Stimulated activated CD8-positive, alpha-beta memory T cell treated with anti-CD3 and anti-CD28 coated beads, Interleukin-15, amount 100 ng/mL, for 1 hour (primary cell): ENCODE data around the gene CSRNP3.

Source experiments
- DNase-seq: peaks from one replicate; pipeline ENCODE4 v3.0.0-alpha.2; 2020; ENCODE audit warnings: low read depth

Gene CSRNP3

GRCh38 chr2:165469417-165469816 is at the start of gene CSRNP3:
TSS of gene CSRNP3 (plus strand) at chr2:165469698. CDS start at chr2:165595066, 125,368 bp downstream.
- no peak for DNase-seq

GRCh38 chr2:165420231-165420630 is 49.3 kb upstream of the CSRNP3 start:
- no peak for DNase-seq

- DNase-seq = no peak
These were observed 46.4 kb upstream of the CSRNP3 start for GRCh38 chr2:165423081-165423480.

GRCh38 chr2:165425556-165425955 is 43.9 kb upstream of the CSRNP3 start:
- DNase-seq = no peak

- no peak for DNase-seq
These were observed 41.8 kb upstream of the CSRNP3 start for GRCh38 chr2:165427686-165428085.

GRCh38 chr2:165428926-165429325 is 40.6 kb upstream of the CSRNP3 start:
- DNase-seq = no peak

- DNase-seq = no peak
These were observed 38.5 kb upstream of the CSRNP3 start for GRCh38 chr2:165431014-165431413.

GRCh38 chr2:165432234-165432966 is 37.1 kb upstream of the CSRNP3 start:
- DNase-seq = no peak

- no peak for DNase-seq
These were observed 34.5 kb upstream of the CSRNP3 start for GRCh38 chr2:165434865-165435496.

GRCh38 chr2:165435611-165436010 is 33.9 kb upstream of the CSRNP3 start:
- no peak for DNase-seq

- no peak for DNase-seq
These were observed 32.9 kb upstream of the CSRNP3 start for GRCh38 chr2:165436559-165436958.

- DNase-seq = no peak
These were observed 29.1 kb upstream of the CSRNP3 start for GRCh38 chr2:165440367-165440766.

GRCh38 chr2:165443511-165443910 is 26.0 kb upstream of the CSRNP3 start:
- DNase-seq = no peak

GRCh38 chr2:165448406-165448805 is 21.1 kb upstream of the CSRNP3 start:
- DNase-seq = no peak

GRCh38 chr2:165450156-165450555 is 19.3 kb upstream of the CSRNP3 start:
- no peak for DNase-seq

- no peak for DNase-seq
These were observed 17.2 kb upstream of the CSRNP3 start for GRCh38 chr2:165452327-165452726.

- DNase-seq = no peak
These were observed 15.9 kb upstream of the CSRNP3 start for GRCh38 chr2:165453561-165454094.

GRCh38 chr2:165454905-165455304 is 14.6 kb upstream of the CSRNP3 start:
- no peak for DNase-seq

- DNase-seq = no peak
These were observed 13.5 kb upstream of the CSRNP3 start for GRCh38 chr2:165456027-165456426.

GRCh38 chr2:165462443-165462842 is 7.1 kb upstream of the CSRNP3 start:
- DNase-seq = no peak

GRCh38 chr2:165466386-165466785 is 3.1 kb upstream of the CSRNP3 start:
- no peak for DNase-seq

- DNase-seq = no peak
These were observed 1.6 kb upstream of the CSRNP3 start for GRCh38 chr2:165467921-165468320.

- no peak for DNase-seq
These were observed 863 bp downstream of the CSRNP3 start for GRCh38 chr2:165470361-165470760.
